ENCODE results near the gene CD2BP2. TPM values are rescaled to one million over a fixed set of nuclear protein-coding genes. Genes with fewer than 3 reads are reported as not detected.
A peak's percentile ranks its signal among the peaks of the same experiment; 100 is the strongest.

The CD2BP2 gene
- total RNA-seq, 1 donor from 2014 or later: 58.8 TPM

DNA sequence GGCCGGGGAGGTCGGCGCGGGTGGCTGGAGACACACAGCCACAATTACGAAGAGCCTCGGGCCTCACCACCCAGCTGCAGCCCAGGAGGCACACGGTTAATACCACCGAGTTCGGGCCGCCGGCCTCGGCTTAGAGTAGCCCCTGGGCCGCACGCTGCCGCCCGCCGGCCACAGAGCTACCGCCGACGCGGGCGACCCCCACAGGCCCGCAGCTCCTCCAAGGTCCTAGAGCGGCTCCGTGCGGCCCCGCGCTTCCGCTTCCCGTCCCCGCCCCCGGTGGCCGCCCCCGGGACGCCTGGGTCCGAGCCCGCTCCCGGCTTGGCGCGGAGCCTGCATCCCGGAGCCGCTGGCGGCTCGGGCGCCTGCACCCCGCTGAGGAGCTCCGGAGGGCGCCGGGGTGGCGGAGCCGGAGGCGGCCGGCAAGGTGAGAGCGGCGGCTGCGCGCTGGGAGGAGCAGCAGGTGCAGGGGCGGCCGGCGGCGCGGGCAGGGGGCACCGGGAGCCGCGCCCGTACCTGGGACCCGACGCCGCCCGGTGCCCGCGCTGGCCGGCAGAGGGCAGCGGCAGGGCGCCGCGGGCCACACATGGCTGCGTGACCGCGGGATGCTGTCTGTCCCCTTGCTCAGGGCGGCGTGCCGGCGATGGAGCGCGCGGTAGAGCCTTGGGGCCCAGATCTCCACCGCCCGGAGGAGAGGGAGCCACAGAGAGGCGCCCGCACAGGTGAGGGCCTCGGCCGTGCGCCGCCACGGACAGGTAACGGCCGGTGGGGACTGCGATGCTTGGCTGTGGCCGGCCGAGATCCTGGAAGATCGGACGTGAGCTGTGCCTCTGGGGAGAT is 40.3 kb upstream of the CD2BP2 start, which contains the start of gene ZNF48:
ZNF48 (plus strand) TSS at position 266 of the 837 bp plus-strand sequence; CDS start at position 641, 375 bp downstream.
- no peaks in the 10 kb centered on the region for H4K20me1 ChIP-seq (ENCODE audit: insufficient read depth, low read length)
- H3K4me3 ChIP-seq (ENCODE audit: insufficient read depth, low read depth, low read length): peak within 1 kb of the TSS; percentile 60
- peak within 1 kb of the TSS; percentile 92 for H3K27ac Mint-ChIP-seq (ENCODE audit: unreplicated experiment)
- H3K9me3 Mint-ChIP-seq (ENCODE audit: unreplicated experiment): peaks cover 3% of the 10 kb centered on the region
- H3K4me3 Mint-ChIP-seq (ENCODE audit: unreplicated experiment): peak within 1 kb of the TSS; percentile 90
- H3K9me3 ChIP-seq (ENCODE audit: insufficient read depth, low read depth, low read length): no peaks in the 10 kb centered on the region
- peaks cover 5% of the 10 kb centered on the region for H3K36me3 ChIP-seq (ENCODE audit: insufficient read depth, low read length)
- DNase-seq (ENCODE audit: low read depth) (peak; percentile 84), FAIRE-seq (no peak)
- peaks cover 13% of the 10 kb centered on the region for H3K36me3 Mint-ChIP-seq (ENCODE audit: low read depth, unreplicated experiment)
- H2AFZ ChIP-seq (ENCODE audit: low read depth, low read length): peak within 1 kb of the TSS; percentile 83
- peaks cover 42% of the 10 kb centered on the region for H3K79me2 ChIP-seq (ENCODE audit: insufficient read depth, low read length)
- H3K27me3 Mint-ChIP-seq (ENCODE audit: low read depth, unreplicated experiment): no peaks in the 10 kb centered on the region
- peaks cover 26% of the 10 kb centered on the region for H3K4me1 ChIP-seq (ENCODE audit: insufficient read depth, low read length)
- no peak for TF ChIP-seq EZH2 (IDR thresholded peaks at IDR 0.05; ENCODE audit: insufficient read depth, low read length)
- no peak for TF ChIP-seq CTCF (IDR thresholded peaks at IDR 0.05; ENCODE audit: insufficient read depth, low read depth, low read length)
- no peaks in the 10 kb centered on the region for H3K27me3 ChIP-seq (ENCODE audit: insufficient read depth, low read length)
- peaks cover 16% of the 10 kb centered on the region for H3K4me1 Mint-ChIP-seq (ENCODE audit: low read depth, unreplicated experiment)
- peak within 1 kb of the TSS; percentile 79 for H3K9ac ChIP-seq (ENCODE audit: low read length)
- peak within 1 kb of the TSS; percentile 86 for H3K4me2 ChIP-seq (ENCODE audit: low read length)
- peak within 1 kb of the TSS; percentile 80 for H3K27ac ChIP-seq (ENCODE audit: low read depth, low read length)

GRCh38 chr16:30394592-30395154 is 39.6 kb upstream of the CD2BP2 start:
- TF ChIP-seq EZH2 (IDR thresholded peaks at IDR 0.05; ENCODE audit: insufficient read depth, low read length): no peak
- TF ChIP-seq CTCF (IDR thresholded peaks at IDR 0.05; ENCODE audit: insufficient read depth, low read depth, low read length): no peak
- FAIRE-seq: no peak
- no peaks in the 10 kb centered on the region for H4K20me1 ChIP-seq (ENCODE audit: insufficient read depth, low read length)

More at GRCh38 chr16:30394592-30395154, 39.6 kb upstream of the CD2BP2 start:
- Histone ChIP-seq H3K9me3 (ENCODE audit: insufficient read depth, low read depth, low read length) (no peaks in the 10 kb centered on the region), H3K27ac (ENCODE audit: low read depth, low read length) (peak overlapping the region; percentile 80), H3K4me2 (ENCODE audit: low read length) (peak overlapping the region; percentile 86), H3K9ac (ENCODE audit: low read length) (peak overlapping the region; percentile 79), H2AFZ (ENCODE audit: low read depth, low read length) (peak overlapping the region; percentile 83), H3K4me1 (ENCODE audit: insufficient read depth, low read length) (peaks cover 22% of the 10 kb centered on the region), H3K4me3 (ENCODE audit: insufficient read depth, low read depth, low read length) (peak overlapping the region; percentile 60), H3K27me3 (ENCODE audit: insufficient read depth, low read length) (no peaks in the 10 kb centered on the region), H3K36me3 (ENCODE audit: insufficient read depth, low read length) (peaks cover 5% of the 10 kb centered on the region), H3K79me2 (ENCODE audit: insufficient read depth, low read length) (peaks cover 42% of the 10 kb centered on the region)
- peaks cover 13% of the 10 kb centered on the region for H3K36me3 Mint-ChIP-seq (ENCODE audit: low read depth, unreplicated experiment)
- peaks cover 13% of the 10 kb centered on the region for H3K4me1 Mint-ChIP-seq (ENCODE audit: low read depth, unreplicated experiment)
- H3K27ac Mint-ChIP-seq (ENCODE audit: unreplicated experiment): peak overlapping the region; percentile 92
- H3K4me3 Mint-ChIP-seq (ENCODE audit: unreplicated experiment): peak overlapping the region; percentile 83
- DNase-seq (ENCODE audit: low read depth): peak; percentile 57
- no peaks in the 10 kb centered on the region for H3K27me3 Mint-ChIP-seq (ENCODE audit: low read depth, unreplicated experiment)
- H3K9me3 Mint-ChIP-seq (ENCODE audit: unreplicated experiment): peaks cover 3% of the 10 kb centered on the region
